Measurements from ENCODE around the gene STK10.

- TF ChIP-seq POLR2A (IDR thresholded peaks at IDR 0.05) (no peak), CTCF (IDR thresholded peaks at IDR 0.05) (no peak), POLR2AphosphoS5 (IDR thresholded peaks at IDR 0.05) (no peak)
These were observed 4.1 kb downstream of the STK10 start for GRCh38 chr5:172183881-172184280.

Measured in stomach (tissue), 4 donors.